Esophagus muscularis mucosa (tissue), 4 donors: ENCODE measurements around the gene HTR4.

ENCODE experiments used
- CTCF ChIP-seq, 3 experiments: fragments of 200-600 bp in 2 of 3; fragments of 450-650 bp in 1 of 3; sonication (generic) in 2 of 3; IDR thresholded peaks; one replicate each; pipeline ENCODE4 v1.5.1; 2017 to 2019; ENCODE audit warnings: antibody characterized with exemption in 3 of 3, mild to moderate bottlenecking in 2 of 3, moderate library complexity in 1 of 3
- EP300 ChIP-seq: sonication (generic); formaldehyde crosslinking; IDR thresholded peaks from one replicate; pipeline ENCODE4 v1.6.1; 2017; ENCODE audit warnings: antibody characterized with exemption
- POLR2A ChIP-seq: fragments of 450-650 bp; IDR thresholded peaks from one replicate; pipeline ENCODE4 v1.6.1; 2017; ENCODE audit warnings: antibody characterized with exemption, moderate library complexity, mild to moderate bottlenecking, low read depth
- POLR2AphosphoS5 ChIP-seq, 2 donors: sonication (generic); formaldehyde crosslinking; IDR thresholded peaks; one replicate each; pipeline ENCODE4 v1.6.1; 2017; ENCODE audit warnings: antibody characterized with exemption in 2 of 2

- TF ChIP-seq CTCF (IDR thresholded peaks at IDR 0.05) = no peak
- TF ChIP-seq POLR2A = no peak
- TF ChIP-seq EP300 = no peak
- TF ChIP-seq POLR2AphosphoS5 (IDR thresholded peaks at IDR 0.05) = no peak
Observed at GRCh38 chr5:148623101-148623500, 31.2 kb downstream of the HTR4 start.
